HG03457 (cell line): Measurements from ENCODE around the gene INHBC.
"Not testable (repeated sequence)": the region's sequence is repeated elsewhere in the genome, so short reads cannot be mapped to it uniquely, and the experiment has no call there.

Source experiments
- ATAC-seq: cut with Tn5 transposase; IDR thresholded peaks from one replicate; pipeline ENCODE4 v1.9.1; 2021; ENCODE audit warnings: moderate number of reproducible peaks; ENCODE audit not compliant: unreplicated experiment

The INHBC gene

GRCh38 chr12:57479376-57480115 lies 45.0 kb downstream of the INHBC start, which contains the start of gene ARHGAP9:
ARHGAP9 (minus strand) TSS chr12:57479866; CDS start chr12:57479406, 460 bp downstream.
- ATAC-seq: no peak

GRCh38 chr12:57481671-57482070 lies 47.1 kb downstream of the INHBC start:
- no peak for ATAC-seq

- ATAC-seq: no peak
Measured at GRCh38 chr12:57483466-57483865, 48.9 kb downstream of the INHBC start.

- no peak for ATAC-seq
Measured at GRCh38 chr12:57485695-57486094, 51.1 kb downstream of the INHBC start.

- ATAC-seq: no peak
Measured at GRCh38 chr12:57487055-57487596, 52.5 kb downstream of the INHBC start.

GRCh38 chr12:57487597-57488401 lies 53.2 kb downstream of the INHBC start, which contains the start of gene MARS1:
MARS1 (plus strand) TSS chr12:57488068; CDS start chr12:57488091, 23 bp downstream.
- ATAC-seq: peak; percentile 94

- ATAC-seq: no peak
Measured at GRCh38 chr12:57488402-57489156, 54.0 kb downstream of the INHBC start.

- ATAC-seq: no peak
Measured at GRCh38 chr12:57489157-57489641, 54.6 kb downstream of the INHBC start.

- no peak for ATAC-seq
Measured at GRCh38 chr12:57490126-57490525, 55.5 kb downstream of the INHBC start.

- no peak for ATAC-seq
Measured at GRCh38 chr12:57491393-57492280, 57.1 kb downstream of the INHBC start.

GRCh38 chr12:57495051-57495701 lies 60.6 kb downstream of the INHBC start:
- not testable (repeated sequence) for ATAC-seq

- no peak for ATAC-seq
Measured at GRCh38 chr12:57496822-57497221, 62.2 kb downstream of the INHBC start.

GRCh38 chr12:57497223-57498131 lies 62.9 kb downstream of the INHBC start:
- no peak for ATAC-seq

GRCh38 chr12:57498132-57498502 lies 63.5 kb downstream of the INHBC start:
- no peak for ATAC-seq

GRCh38 chr12:57498571-57498970 lies 64.0 kb downstream of the INHBC start:
- no peak for ATAC-seq

- no peak for ATAC-seq
Measured at GRCh38 chr12:57500213-57500612, 65.6 kb downstream of the INHBC start.
